ENCODE measurements around the gene JAZF1.

DNA sequence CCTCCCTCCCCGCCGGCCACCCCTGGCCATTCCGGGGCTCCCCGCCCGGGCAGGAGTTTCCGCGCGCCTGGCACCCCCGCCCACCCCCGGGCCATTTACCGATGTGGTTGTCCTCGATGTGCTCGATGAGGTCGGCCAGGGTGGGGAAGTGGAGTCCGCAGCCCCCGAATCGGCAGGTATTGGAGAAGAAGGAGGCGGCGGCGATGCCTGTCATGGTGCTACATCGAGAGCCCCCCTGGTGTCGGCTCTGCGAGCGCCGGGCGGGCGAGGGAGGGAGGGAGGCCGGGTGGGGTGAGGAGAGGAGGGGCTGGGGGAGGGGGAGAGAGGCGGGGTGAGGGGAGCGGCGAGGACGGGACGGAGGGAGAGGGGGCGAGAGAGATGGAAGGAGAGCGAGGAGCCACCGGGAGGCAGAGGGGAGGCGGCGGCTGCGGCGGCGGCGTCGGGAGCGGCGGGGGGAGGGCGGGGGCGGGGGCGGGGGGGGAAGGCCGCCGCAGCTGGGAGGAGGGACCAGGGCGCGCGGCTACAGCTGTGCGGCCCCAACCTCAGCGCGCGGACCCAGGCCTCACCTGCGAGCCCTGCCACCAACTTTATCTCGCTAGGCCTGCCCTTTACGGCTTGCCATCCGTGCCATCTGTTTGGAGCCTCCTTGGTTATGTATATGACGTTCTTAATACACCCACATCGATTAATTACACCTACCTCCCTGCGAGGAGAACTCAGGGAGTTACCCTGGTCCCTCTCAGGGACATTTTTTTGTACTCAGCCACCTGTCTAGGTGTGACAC, at the start of gene JAZF1:
- TF ChIP-seq POLR2A (IDR thresholded peaks at IDR 0.05; ENCODE audit: low read depth): no peak
- TF ChIP-seq, protein P1, sequence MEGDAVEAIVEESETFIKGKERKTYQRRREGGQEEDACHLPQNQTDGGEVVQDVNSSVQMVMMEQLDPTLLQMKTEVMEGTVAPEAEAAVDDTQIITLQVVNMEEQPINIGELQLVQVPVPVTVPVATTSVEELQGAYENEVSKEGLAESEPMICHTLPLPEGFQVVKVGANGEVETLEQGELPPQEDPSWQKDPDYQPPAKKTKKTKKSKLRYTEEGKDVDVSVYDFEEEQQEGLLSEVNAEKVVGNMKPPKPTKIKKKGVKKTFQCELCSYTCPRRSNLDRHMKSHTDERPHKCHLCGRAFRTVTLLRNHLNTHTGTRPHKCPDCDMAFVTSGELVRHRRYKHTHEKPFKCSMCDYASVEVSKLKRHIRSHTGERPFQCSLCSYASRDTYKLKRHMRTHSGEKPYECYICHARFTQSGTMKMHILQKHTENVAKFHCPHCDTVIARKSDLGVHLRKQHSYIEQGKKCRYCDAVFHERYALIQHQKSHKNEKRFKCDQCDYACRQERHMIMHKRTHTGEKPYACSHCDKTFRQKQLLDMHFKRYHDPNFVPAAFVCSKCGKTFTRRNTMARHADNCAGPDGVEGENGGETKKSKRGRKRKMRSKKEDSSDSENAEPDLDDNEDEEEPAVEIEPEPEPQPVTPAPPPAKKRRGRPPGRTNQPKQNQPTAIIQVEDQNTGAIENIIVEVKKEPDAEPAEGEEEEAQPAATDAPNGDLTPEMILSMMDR (IDR thresholded peaks at IDR 0.05): no peak
